DMS114 treated with DMSO at 0.1 percent for 48 hours (cell line): ENCODE results near the gene RNF181.
"Not testable (repeated sequence)": the region's sequence is repeated elsewhere in the genome, so short reads cannot be mapped to it uniquely, and the experiment has no call there.

Experiments
- DNase-seq: peaks from one replicate; lab custom pipeline; 2025; ENCODE audit not compliant: unreplicated experiment; lab: John Stamatoyannopoulos, UW

The RNF181 gene

GRCh38 chr2:85595301-85596025 is at the start of gene RNF181:
RNF181 (plus strand) TSS chr2:85595745; CDS start chr2:85595764, 19 bp downstream.
- peak; percentile 99 for DNase-seq

GRCh38 chr2:85545780-85546240 is 49.7 kb upstream of the RNF181 start:
- no peak for DNase-seq

GRCh38 chr2:85547089-85547858 is 48.3 kb upstream of the RNF181 start:
- DNase-seq: no peak

GRCh38 chr2:85547859-85548607 is 47.5 kb upstream of the RNF181 start:
- no peak for DNase-seq

GRCh38 chr2:85548608-85548900 is 47.0 kb upstream of the RNF181 start:
- no peak for DNase-seq

- no peak for DNase-seq
Observed at GRCh38 chr2:85549095-85549494, 46.5 kb upstream of the RNF181 start.

- no peak for DNase-seq
Observed at GRCh38 chr2:85549826-85550225, 45.7 kb upstream of the RNF181 start.

GRCh38 chr2:85550486-85550885 is 45.1 kb upstream of the RNF181 start:
- DNase-seq: no peak

- DNase-seq: peak; percentile 58
Observed at GRCh38 chr2:85551698-85552678, 43.6 kb upstream of the RNF181 start.

- no peak for DNase-seq
Observed at GRCh38 chr2:85553184-85553583, 42.4 kb upstream of the RNF181 start.

GRCh38 chr2:85554980-85555612 is 40.4 kb upstream of the RNF181 start:
- DNase-seq: no peak

- DNase-seq: no peak
Observed at GRCh38 chr2:85557130-85557529, 38.4 kb upstream of the RNF181 start.

- DNase-seq: no peak
Observed at GRCh38 chr2:85558160-85558559, 37.4 kb upstream of the RNF181 start.

- DNase-seq: not testable (repeated sequence)
Observed at GRCh38 chr2:85560403-85560726, 35.2 kb upstream of the RNF181 start.

GRCh38 chr2:85560812-85561279 is 34.7 kb upstream of the RNF181 start:
- DNase-seq: no peak

- DNase-seq: peak; percentile 92
Observed at GRCh38 chr2:85561280-85562212, 34.0 kb upstream of the RNF181 start, which contains the start of gene GGCX. GGCX (minus strand) TSS chr2:85561493; CDS start chr2:85561428, 65 bp downstream.

- no peak for DNase-seq
Observed at GRCh38 chr2:85564144-85564563, 31.4 kb upstream of the RNF181 start.

GRCh38 chr2:85566265-85566664 is 29.3 kb upstream of the RNF181 start:
- DNase-seq: no peak

- no peak for DNase-seq
Observed at GRCh38 chr2:85575739-85576138, 19.8 kb upstream of the RNF181 start.
